CD4-positive, alpha-beta T cell treated with Interleukin-17A for 1 hour (primary cell): ENCODE data around the gene ADAM30.

Source experiments
- DNase-seq: peaks from one replicate; pipeline ENCODE4 v3.0.0-alpha.2; 2020

The ADAM30 gene

GRCh38 chr1:119906927-119907652, 10.8 kb upstream of the ADAM30 start:
- DNase-seq, result no peak

- DNase-seq, result no peak
Measured at GRCh38 chr1:119903443-119903835, 7.1 kb upstream of the ADAM30 start.

- no peak for DNase-seq
Measured at GRCh38 chr1:119902775-119903442, 6.6 kb upstream of the ADAM30 start.

- no peak for DNase-seq
Measured at GRCh38 chr1:119898981-119899720, 2.8 kb upstream of the ADAM30 start.

- DNase-seq, result no peak
Measured at GRCh38 chr1:119898530-119898929, 2.2 kb upstream of the ADAM30 start.

- DNase-seq, result no peak
Measured at GRCh38 chr1:119895102-119895501, 1.2 kb downstream of the ADAM30 start.

- DNase-seq, result no peak
Measured at GRCh38 chr1:119893827-119894700, 2.3 kb downstream of the ADAM30 start.

- DNase-seq, result no peak
Measured at GRCh38 chr1:119893238-119893791, 3.0 kb downstream of the ADAM30 start.

GRCh38 chr1:119891386-119891785, 4.9 kb downstream of the ADAM30 start:
- DNase-seq, result no peak

- DNase-seq, result no peak
Measured at GRCh38 chr1:119888476-119888875, 7.8 kb downstream of the ADAM30 start.

GRCh38 chr1:119887427-119887826, 8.9 kb downstream of the ADAM30 start:
- DNase-seq, result no peak

- peak; percentile 60 for DNase-seq
Measured at GRCh38 chr1:119885903-119886783, 10.2 kb downstream of the ADAM30 start.

- DNase-seq, result no peak
Measured at GRCh38 chr1:119884711-119885110, 11.6 kb downstream of the ADAM30 start.

GRCh38 chr1:119883826-119884225, 12.5 kb downstream of the ADAM30 start:
- DNase-seq, result no peak

- DNase-seq, result no peak
Measured at GRCh38 chr1:119882132-119883049, 13.9 kb downstream of the ADAM30 start.

- no peak for DNase-seq
Measured at GRCh38 chr1:119879510-119880434, 16.5 kb downstream of the ADAM30 start.

- DNase-seq, result no peak
Measured at GRCh38 chr1:119878171-119878570, 18.1 kb downstream of the ADAM30 start.

- DNase-seq, result no peak
Measured at GRCh38 chr1:119874186-119874585, 22.1 kb downstream of the ADAM30 start.
